ENCODE measurements around the gene PCSK5. TPM values are rescaled to one million over a fixed set of nuclear protein-coding genes. Genes with fewer than 3 reads are reported as not detected.

PCSK5 gene
- total RNA-seq, 1 donor from 2014 or later: 18.3 TPM

- Mint-ChIP-seq H3K27ac (ENCODE audit: unreplicated experiment) (no peak overlapping the region), H3K9me3 (ENCODE audit: unreplicated experiment) (no peaks in the 10 kb centered on the region), H3K4me3 (ENCODE audit: unreplicated experiment) (no peak overlapping the region), H3K27me3 (ENCODE audit: unreplicated experiment) (no peaks in the 10 kb centered on the region), H3K36me3 (ENCODE audit: unreplicated experiment) (peaks cover 12% of the 10 kb centered on the region), H3K4me1 (ENCODE audit: unreplicated experiment) (peaks cover 26% of the 10 kb centered on the region)
- DNase-seq (ENCODE audit: extremely low spot score, unreplicated experiment): no peak
- no peak for TF ChIP-seq CTCF (IDR thresholded peaks at IDR 0.05)
Observed at GRCh38 chr9:76162751-76163500, 272.5 kb downstream of the PCSK5 start.

- Mint-ChIP-seq H3K27me3 (ENCODE audit: unreplicated experiment) (no peaks in the 10 kb centered on the region), H3K4me3 (ENCODE audit: unreplicated experiment) (no peak overlapping the region), H3K4me1 (ENCODE audit: unreplicated experiment) (peaks cover 20% of the 10 kb centered on the region), H3K27ac (ENCODE audit: unreplicated experiment) (no peak overlapping the region), H3K36me3 (ENCODE audit: unreplicated experiment) (no peaks in the 10 kb centered on the region), H3K9me3 (ENCODE audit: unreplicated experiment) (no peaks in the 10 kb centered on the region)
- no peak for TF ChIP-seq CTCF (IDR thresholded peaks at IDR 0.05)
- DNase-seq (ENCODE audit: extremely low spot score, unreplicated experiment): no peak
Observed at GRCh38 chr9:76166526-76166925, 276.1 kb downstream of the PCSK5 start.

- no peaks in the 10 kb centered on the region for H3K27me3 Mint-ChIP-seq (ENCODE audit: unreplicated experiment)
- H3K4me1 Mint-ChIP-seq (ENCODE audit: unreplicated experiment): peaks cover 13% of the 10 kb centered on the region
- no peak overlapping the region for H3K27ac Mint-ChIP-seq (ENCODE audit: unreplicated experiment)
- no peak for TF ChIP-seq CTCF (IDR thresholded peaks at IDR 0.05)
- H3K4me3 Mint-ChIP-seq (ENCODE audit: unreplicated experiment): no peak overlapping the region
- H3K9me3 Mint-ChIP-seq (ENCODE audit: unreplicated experiment): no peaks in the 10 kb centered on the region
- peaks cover 10% of the 10 kb centered on the region for H3K36me3 Mint-ChIP-seq (ENCODE audit: unreplicated experiment)
- DNase-seq (ENCODE audit: extremely low spot score, unreplicated experiment): no peak
Observed at GRCh38 chr9:76176171-76176570, 285.7 kb downstream of the PCSK5 start.

GRCh38 chr9:76177931-76178330 is 287.5 kb downstream of the PCSK5 start:
- no peak overlapping the region for H3K4me3 Mint-ChIP-seq (ENCODE audit: unreplicated experiment)
- H3K4me1 Mint-ChIP-seq (ENCODE audit: unreplicated experiment): peaks cover 20% of the 10 kb centered on the region
- no peak for TF ChIP-seq CTCF (IDR thresholded peaks at IDR 0.05)
- H3K27ac Mint-ChIP-seq (ENCODE audit: unreplicated experiment): no peak overlapping the region
- H3K27me3 Mint-ChIP-seq (ENCODE audit: unreplicated experiment): no peaks in the 10 kb centered on the region
- DNase-seq (ENCODE audit: extremely low spot score, unreplicated experiment): no peak
- H3K9me3 Mint-ChIP-seq (ENCODE audit: unreplicated experiment): no peaks in the 10 kb centered on the region
- peaks cover 13% of the 10 kb centered on the region for H3K36me3 Mint-ChIP-seq (ENCODE audit: unreplicated experiment)

GRCh38 chr9:76180541-76180940 is 290.1 kb downstream of the PCSK5 start:
- Mint-ChIP-seq H3K9me3 (ENCODE audit: unreplicated experiment) (no peaks in the 10 kb centered on the region), H3K36me3 (ENCODE audit: unreplicated experiment) (peaks cover 17% of the 10 kb centered on the region), H3K4me3 (ENCODE audit: unreplicated experiment) (no peak overlapping the region), H3K4me1 (ENCODE audit: unreplicated experiment) (peaks cover 20% of the 10 kb centered on the region), H3K27me3 (ENCODE audit: unreplicated experiment) (no peaks in the 10 kb centered on the region), H3K27ac (ENCODE audit: unreplicated experiment) (no peak overlapping the region)
- TF ChIP-seq CTCF (IDR thresholded peaks at IDR 0.05): no peak
- DNase-seq (ENCODE audit: extremely low spot score, unreplicated experiment): no peak
